ENCODE measurements around the gene TCF4. TPM values are rescaled to one million over a fixed set of nuclear protein-coding genes. Genes with fewer than 3 reads are reported as not detected.

Gene TCF4
- total RNA-seq, 4 donors from 2014 or later: 60.9 to 98.4 (median 83.4) TPM

DNA sequence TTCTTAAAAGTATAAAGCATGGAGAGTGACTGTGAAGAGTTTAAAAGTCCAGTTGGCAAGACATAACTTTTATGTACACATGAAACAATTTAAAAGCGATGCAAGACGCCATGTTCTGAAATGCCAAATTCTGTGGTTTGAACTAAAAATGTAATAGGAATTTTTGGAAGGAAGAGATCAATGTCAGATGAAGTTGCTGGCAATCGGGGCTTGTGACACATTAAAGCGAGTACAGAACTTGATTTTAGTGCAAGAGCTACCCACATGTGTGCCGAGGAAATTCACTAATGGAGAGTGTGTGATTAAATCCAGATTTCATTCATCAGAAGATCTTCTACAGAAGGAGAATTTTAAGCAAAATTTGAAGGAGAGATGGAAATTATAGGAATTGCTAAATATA lies 408.6 kb downstream of the TCF4 start:
- TF ChIP-seq, protein P1, sequence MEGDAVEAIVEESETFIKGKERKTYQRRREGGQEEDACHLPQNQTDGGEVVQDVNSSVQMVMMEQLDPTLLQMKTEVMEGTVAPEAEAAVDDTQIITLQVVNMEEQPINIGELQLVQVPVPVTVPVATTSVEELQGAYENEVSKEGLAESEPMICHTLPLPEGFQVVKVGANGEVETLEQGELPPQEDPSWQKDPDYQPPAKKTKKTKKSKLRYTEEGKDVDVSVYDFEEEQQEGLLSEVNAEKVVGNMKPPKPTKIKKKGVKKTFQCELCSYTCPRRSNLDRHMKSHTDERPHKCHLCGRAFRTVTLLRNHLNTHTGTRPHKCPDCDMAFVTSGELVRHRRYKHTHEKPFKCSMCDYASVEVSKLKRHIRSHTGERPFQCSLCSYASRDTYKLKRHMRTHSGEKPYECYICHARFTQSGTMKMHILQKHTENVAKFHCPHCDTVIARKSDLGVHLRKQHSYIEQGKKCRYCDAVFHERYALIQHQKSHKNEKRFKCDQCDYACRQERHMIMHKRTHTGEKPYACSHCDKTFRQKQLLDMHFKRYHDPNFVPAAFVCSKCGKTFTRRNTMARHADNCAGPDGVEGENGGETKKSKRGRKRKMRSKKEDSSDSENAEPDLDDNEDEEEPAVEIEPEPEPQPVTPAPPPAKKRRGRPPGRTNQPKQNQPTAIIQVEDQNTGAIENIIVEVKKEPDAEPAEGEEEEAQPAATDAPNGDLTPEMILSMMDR (IDR thresholded peaks at IDR 0.05): no peak
- no peak for TF ChIP-seq POLR2A (IDR thresholded peaks at IDR 0.05)
- no peak overlapping the region for H3K4me3 ChIP-seq (ENCODE audit: low read depth, poor library complexity, severe bottlenecking)
- 38 to 53% methylated on average over 5 of the region's 5 CpGs for WGBS, 2 donors
- intact Hi-C loops (cut with DNase I; ENCODE audit: low total_unique reads): no loop called here
- no peak for DNase-seq (ENCODE audit: low spot score in 2 of 2)

DNA sequence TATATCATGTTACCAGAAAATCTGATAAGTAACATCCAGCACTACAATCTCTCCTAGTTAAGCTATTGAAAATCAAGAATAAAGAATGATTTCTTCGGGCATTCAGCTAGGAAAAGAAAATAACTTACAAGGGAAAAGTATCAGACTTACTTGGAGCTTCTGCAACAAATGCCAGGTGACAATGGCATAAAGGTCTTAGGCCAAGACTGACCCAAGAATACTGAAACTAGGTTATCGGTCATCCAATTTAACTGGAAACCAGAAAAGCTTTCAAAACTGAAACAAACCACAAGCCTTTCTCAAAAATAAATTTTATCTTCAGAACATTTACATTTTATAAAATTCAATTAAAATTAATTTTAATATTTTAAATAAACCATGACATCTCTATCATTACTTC lies 414.7 kb downstream of the TCF4 start:
- TF ChIP-seq POLR2A (IDR thresholded peaks at IDR 0.05): no peak
- TF ChIP-seq, protein P1 (IDR thresholded peaks at IDR 0.05): no peak
- no peak for DNase-seq (ENCODE audit: low spot score in 2 of 2)
- H3K4me3 ChIP-seq (ENCODE audit: low read depth, poor library complexity, severe bottlenecking): no peak overlapping the region
- intact Hi-C loops (cut with DNase I; ENCODE audit: low total_unique reads): no loop called here
- 89 to 97% methylated on average over 2 of the region's 2 CpGs for WGBS, 2 donors

Small RNA genes within 50 kb of the gene (microRNA-seq; reads per million reads assigned to microRNA genes)
- gene MIR4529 (ENCODE audit: borderline number of aligned reads in 1 of 2, borderline replicate concordance in 2 of 2): 0 reads per million in 2 donors
